Ishikawa (cell line): ENCODE results near the gene INS.
A peak's percentile ranks its signal among the peaks of the same experiment; 100 is the strongest.

ENCODE experiments used
- CEBPB ChIP-seq: IDR thresholded peaks from 2 replicates; pipeline ENCODE4 v1.6.1; 2012
- CREB1 ChIP-seq: IDR thresholded peaks from 2 replicates; pipeline ENCODE4 v1.6.1; 2012; ENCODE audit warnings: low read depth
- EGR1 ChIP-seq: IDR thresholded peaks from 2 replicates; pipeline ENCODE4 v1.6.1; 2012
- EP300 ChIP-seq: IDR thresholded peaks from 2 replicates; pipeline ENCODE4 v1.6.1; 2012; ENCODE audit warnings: borderline replicate concordance
- FOXM1 ChIP-seq: IDR thresholded peaks from 2 replicates; pipeline ENCODE4 v1.6.1; 2012; ENCODE audit warnings: low read depth, borderline replicate concordance
- NFIC ChIP-seq: IDR thresholded peaks from 2 replicates; pipeline ENCODE4 v1.6.1; 2012
- RAD21 ChIP-seq: IDR thresholded peaks from 2 replicates; pipeline ENCODE4 v1.6.1; 2012; ENCODE audit warnings: low read depth
- TAF1 ChIP-seq: IDR thresholded peaks from 2 replicates; pipeline ENCODE4 v1.6.1; 2012; ENCODE audit warnings: low read depth, mild to moderate bottlenecking
- TCF12 ChIP-seq: IDR thresholded peaks from 2 replicates; pipeline ENCODE4 v1.6.1; 2012; ENCODE audit warnings: low read depth
- TEAD4 ChIP-seq: IDR thresholded peaks from 2 replicates; pipeline ENCODE4 v1.6.1; 2012
- USF1 ChIP-seq: IDR thresholded peaks from 2 replicates; pipeline ENCODE4 v1.6.1; 2012
- YY1 ChIP-seq: IDR thresholded peaks from 2 replicates; pipeline ENCODE4 v1.6.1; 2012; ENCODE audit warnings: low read depth
- ZBTB7A ChIP-seq: IDR thresholded peaks from 2 replicates; pipeline ENCODE4 v1.6.1; 2012; ENCODE audit warnings: low read depth
- TF ChIP-seq, protein P1 (sequence below): IDR thresholded peaks from 2 replicates; pipeline ENCODE4 v1.6.1; 2012; ENCODE audit warnings: low read depth, mild to moderate bottlenecking
- TF ChIP-seq, protein P2 (sequence below): IDR thresholded peaks from 2 replicates; pipeline ENCODE4 v1.6.1; 2012

Gene INS

DNA sequence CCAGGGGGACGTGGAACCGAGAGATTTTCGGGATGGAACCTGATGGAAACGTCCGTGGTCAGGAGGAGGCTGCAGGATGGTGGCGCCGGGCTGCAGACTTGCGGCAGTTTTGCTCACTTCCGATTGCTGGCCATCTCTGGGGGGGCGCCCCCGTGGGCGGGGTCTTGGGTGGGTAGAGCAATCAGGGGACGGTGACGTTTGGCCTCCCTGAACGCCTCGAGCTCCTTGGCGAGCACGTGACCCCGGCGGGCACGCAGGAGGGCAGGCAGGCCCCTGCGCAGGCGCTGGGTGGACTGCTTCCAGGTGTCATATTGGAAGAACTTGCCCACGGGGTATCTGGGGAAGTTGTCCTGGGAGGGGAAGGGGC lies 28.2 kb downstream of the INS start:
- TF ChIP-seq USF1 (peak; percentile 45; the same call in 1 of the 2 replicates), TEAD4 (no peak)

- no peak for TF ChIP-seq CEBPB
- TF ChIP-seq ZBTB7A, result no peak
- TF ChIP-seq, protein P1, sequence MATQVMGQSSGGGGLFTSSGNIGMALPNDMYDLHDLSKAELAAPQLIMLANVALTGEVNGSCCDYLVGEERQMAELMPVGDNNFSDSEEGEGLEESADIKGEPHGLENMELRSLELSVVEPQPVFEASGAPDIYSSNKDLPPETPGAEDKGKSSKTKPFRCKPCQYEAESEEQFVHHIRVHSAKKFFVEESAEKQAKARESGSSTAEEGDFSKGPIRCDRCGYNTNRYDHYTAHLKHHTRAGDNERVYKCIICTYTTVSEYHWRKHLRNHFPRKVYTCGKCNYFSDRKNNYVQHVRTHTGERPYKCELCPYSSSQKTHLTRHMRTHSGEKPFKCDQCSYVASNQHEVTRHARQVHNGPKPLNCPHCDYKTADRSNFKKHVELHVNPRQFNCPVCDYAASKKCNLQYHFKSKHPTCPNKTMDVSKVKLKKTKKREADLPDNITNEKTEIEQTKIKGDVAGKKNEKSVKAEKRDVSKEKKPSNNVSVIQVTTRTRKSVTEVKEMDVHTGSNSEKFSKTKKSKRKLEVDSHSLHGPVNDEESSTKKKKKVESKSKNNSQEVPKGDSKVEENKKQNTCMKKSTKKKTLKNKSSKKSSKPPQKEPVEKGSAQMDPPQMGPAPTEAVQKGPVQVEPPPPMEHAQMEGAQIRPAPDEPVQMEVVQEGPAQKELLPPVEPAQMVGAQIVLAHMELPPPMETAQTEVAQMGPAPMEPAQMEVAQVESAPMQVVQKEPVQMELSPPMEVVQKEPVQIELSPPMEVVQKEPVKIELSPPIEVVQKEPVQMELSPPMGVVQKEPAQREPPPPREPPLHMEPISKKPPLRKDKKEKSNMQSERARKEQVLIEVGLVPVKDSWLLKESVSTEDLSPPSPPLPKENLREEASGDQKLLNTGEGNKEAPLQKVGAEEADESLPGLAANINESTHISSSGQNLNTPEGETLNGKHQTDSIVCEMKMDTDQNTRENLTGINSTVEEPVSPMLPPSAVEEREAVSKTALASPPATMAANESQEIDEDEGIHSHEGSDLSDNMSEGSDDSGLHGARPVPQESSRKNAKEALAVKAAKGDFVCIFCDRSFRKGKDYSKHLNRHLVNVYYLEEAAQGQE, result no peak
- TF ChIP-seq TAF1, result no peak
- no peak for TF ChIP-seq TEAD4
- no peak for TF ChIP-seq YY1
- no peak for TF ChIP-seq FOXM1
- TF ChIP-seq CREB1, result no peak
- no peak for TF ChIP-seq RAD21
- TF ChIP-seq USF1, result no peak
- no peak for TF ChIP-seq EGR1
- TF ChIP-seq, protein P2, sequence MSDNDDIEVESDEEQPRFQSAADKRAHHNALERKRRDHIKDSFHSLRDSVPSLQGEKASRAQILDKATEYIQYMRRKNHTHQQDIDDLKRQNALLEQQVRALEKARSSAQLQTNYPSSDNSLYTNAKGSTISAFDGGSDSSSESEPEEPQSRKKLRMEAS, result no peak
- no peak for TF ChIP-seq TCF12
- no peak for TF ChIP-seq EP300
- TF ChIP-seq NFIC, result no peak
Measured at GRCh38 chr11:2132246-2132645, 28.8 kb downstream of the INS start.

- TF ChIP-seq FOXM1 (no peak), YY1 (no peak)
Measured at GRCh38 chr11:2131371-2132236, 29.4 kb downstream of the INS start.

DNA sequence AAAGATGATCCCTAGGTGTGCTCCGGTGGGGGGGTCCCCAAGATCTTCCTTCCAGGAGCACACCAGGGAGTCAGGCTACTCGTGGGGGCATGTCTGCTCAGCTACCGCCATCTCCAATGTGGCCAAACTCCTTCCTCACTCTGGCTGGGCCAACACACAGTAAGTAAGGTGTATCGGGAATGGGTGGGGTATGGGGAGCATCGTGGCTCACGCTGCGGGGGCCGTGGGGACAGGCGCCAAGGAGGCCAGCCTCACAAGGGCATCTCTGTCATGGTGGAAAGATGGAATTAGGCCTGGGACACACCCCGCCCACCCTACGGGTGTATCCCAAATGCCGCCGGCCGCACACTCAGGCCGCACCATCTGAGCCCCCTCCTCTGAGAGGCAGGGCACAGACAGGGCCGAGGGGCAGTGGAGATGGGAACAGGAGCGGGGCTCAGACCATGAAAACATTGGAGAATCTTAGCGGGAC lies 30.1 kb downstream of the INS start:
- no peak for TF ChIP-seq CEBPB
- no peak for TF ChIP-seq CREB1
- TF ChIP-seq TEAD4, result no peak
- TF ChIP-seq YY1, result no peak
- TF ChIP-seq, protein P1, result no peak

GRCh38 chr11:2129699-2130366 lies 31.2 kb downstream of the INS start:
- TF ChIP-seq YY1 (no peak), TCF12 (no peak), TEAD4 (no peak), TAF1 (no peak), EGR1 (no peak), ZBTB7A (no peak), NFIC (no peak)
- TF ChIP-seq, protein P1, result no peak
